ENCODE measurements around the gene CDH4. TPM values are rescaled to one million over a fixed set of nuclear protein-coding genes. Genes with fewer than 3 reads are reported as not detected.

CDH4 gene
- polyA plus RNA-seq, 5 donors: 3.6 to 8.1 (median 4.7) TPM

DNA sequence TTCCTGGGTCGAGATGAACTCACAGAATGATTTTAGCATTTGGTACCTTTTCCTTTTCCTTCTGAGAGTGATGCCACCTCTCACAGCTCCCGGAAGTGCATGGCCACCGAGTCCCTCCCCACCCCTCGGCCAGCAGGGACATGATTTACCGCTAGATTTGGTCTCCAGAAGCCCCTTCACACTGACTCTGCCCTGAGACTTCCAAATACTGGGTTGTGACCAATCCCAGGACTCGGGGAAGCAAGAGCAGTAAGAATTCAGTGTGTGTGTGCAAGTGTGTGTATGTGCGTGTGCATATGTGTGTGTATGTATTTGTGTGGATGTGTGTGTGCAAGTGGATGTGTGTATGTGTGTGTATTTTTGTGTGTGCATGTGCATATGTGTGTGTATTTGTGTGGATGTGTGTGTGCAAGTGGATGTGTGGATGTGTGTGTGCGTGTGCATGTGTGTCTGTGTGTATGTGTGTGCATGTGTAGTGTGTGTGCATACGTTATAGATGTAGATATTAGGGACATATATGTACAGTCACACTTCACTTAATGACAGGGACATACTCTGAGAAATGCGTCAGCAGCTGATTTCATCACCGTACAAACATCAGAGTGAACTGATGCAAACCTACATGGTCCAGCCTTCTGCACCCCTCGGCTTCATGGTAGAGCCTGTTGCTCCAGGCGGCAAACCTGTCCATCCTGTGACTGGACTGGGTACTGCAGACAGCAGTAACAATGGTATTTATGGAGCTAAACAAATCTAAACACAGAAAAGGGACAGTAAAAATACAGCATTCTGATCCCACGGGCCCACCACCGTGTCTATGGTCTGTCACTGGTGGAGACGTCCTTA, 439.2 kb downstream of the CDH4 start:
- no peak for DNase-seq

DNA sequence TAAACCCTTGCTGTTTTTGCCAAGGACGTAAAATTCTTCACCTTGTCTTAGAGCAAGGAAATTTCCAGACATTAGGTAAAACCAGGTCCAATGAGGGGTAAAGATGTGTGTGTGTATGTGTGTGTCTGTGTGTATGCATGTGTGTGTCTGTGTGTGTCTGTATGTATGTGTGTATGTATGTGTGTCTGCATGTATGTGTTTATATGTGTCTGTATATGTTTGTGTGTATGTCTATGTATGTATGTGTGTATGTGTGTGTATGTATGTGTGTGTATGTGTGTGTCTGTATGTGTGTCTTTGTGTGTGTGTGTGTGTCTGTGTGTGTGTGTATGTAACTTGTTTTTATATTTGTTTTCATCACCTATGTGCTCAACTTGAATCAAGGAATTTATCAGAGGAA, 439.9 kb downstream of the CDH4 start:
- DNase-seq: no peak

DNA sequence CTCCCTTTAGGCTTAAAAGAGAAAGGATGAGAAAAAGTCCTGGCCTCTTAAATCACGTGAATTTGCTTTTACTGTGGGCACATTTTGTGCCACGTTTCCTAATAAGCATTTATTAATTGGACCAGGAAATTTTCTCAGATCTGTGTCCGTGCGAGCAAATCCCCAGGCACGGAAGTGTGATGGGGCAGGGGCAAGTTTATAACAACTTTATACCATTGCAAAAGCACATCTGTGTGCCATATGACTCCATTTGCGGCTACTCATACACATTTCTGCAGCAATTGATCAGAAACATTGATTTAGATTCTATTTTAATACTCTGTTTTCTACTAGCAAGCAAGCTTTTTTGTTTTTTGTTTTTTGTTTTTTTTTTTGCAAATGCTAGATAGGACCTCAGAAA, 440.4 kb downstream of the CDH4 start:
- no peak for DNase-seq

GRCh38 chr20:61693055-61693600, 441.1 kb downstream of the CDH4 start:
- no peak for DNase-seq

DNA sequence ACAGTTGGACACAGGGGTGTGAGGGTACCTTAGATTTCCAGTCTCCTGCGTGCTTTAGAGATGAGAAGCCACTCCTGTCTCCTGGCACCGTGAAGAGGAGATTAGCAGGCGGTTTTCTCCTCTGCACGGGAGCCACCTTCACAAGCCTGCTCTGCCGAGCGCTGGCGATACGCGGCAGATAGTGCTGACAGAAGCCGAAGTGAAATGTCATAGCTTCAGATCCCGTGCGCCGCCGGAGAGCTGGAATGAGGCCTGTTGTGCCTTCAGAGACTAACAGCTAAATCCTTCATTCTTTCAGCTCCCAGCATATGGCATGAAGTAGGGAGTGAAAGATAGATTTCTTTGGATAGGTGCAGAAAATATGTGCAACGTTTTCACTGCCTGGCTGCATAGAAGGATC, 442.6 kb downstream of the CDH4 start:
- DNase-seq: no peak

- DNase-seq: no peak
These were observed 443.7 kb downstream of the CDH4 start for GRCh38 chr20:61695741-61696140.

- DNase-seq: no peak
These were observed 444.2 kb downstream of the CDH4 start for GRCh38 chr20:61696181-61696735.

DNA sequence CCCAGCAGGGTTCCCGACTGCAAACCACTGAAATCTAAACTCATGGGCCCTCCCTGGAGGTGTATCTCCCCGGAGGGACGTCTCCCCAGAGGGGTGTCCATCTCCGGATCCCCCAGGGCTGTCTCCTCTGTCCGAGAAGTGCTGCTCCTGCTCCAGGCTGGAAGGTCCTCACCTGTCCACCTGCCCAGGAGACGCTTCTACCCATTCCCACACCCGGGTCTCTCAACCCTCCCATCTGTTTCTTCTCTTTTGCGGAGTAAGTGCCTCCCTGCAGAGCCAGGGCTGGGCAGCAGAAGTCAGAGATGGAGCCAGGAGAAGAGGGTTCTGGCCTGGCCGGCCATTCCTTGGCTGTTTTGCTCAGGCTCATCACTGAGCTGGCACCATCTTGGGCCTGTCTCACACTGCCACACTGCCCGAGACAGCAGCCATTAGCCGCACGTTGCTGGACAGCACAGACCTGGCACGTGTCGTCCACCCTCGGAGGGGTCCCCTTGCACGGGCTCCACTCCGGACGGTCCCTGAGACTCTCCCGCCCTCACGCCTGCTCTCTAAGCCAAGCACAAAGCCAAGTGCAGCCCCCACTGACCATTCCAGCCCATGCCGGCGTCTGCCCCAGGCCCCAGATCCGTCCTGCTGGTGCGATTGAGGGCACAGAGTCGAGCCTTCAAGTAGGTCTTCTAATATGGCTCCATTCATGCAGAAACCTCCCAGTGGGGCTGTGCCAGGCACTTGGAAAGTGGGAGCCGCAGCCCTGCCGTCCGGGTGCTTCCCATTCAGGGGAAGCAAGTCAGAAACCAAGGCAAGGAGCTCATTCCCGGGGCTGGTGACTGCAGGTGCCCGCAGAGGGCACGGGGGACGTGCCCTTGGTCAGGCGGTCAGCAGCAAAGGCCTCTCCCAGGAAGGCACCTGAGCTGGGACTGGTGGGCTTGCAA, 445.9 kb downstream of the CDH4 start:
- DNase-seq: no peak

DNA sequence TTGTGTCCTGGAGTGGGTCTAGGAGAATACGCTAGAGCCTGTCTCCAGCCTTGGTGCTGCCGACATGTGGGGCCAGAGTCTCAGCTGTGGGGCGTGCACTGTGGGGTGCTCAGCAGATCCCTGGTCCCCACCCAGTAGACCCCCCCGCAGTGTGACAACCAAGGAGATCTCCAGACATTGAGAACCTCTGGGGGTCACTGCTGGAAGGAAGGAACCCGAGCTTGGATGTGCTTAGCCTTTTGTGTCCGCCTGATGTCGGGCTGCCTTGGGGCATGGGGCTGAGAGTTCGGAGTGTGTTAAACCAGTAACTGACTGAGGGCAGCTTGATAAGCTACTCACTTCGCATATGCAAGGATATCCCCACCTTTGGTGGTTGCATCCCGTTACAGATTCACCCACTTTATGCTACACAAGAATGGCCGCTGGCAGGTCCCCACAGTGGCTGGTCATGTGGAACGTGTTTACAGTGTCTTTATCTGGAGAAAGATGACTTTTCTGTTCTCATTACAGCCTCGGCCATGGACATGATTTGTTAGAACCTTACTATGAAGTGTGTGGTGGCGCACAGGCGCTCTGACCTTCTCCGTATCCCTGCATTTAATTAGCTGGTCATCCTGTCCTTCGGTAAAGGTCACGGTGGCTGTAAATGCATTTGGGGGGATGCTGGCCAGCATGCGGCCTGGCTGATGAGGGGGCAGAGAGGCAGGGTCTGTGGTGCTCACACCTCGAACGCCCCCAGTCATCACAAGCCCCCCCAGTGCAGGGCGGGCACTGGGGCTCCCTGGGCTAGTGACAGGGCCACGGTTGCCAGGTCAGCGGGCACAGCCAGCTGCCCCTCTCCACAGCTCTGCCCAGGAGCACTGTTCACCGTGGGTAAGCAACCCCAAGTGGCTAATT, 446.8 kb downstream of the CDH4 start:
- no peak for DNase-seq

DNA sequence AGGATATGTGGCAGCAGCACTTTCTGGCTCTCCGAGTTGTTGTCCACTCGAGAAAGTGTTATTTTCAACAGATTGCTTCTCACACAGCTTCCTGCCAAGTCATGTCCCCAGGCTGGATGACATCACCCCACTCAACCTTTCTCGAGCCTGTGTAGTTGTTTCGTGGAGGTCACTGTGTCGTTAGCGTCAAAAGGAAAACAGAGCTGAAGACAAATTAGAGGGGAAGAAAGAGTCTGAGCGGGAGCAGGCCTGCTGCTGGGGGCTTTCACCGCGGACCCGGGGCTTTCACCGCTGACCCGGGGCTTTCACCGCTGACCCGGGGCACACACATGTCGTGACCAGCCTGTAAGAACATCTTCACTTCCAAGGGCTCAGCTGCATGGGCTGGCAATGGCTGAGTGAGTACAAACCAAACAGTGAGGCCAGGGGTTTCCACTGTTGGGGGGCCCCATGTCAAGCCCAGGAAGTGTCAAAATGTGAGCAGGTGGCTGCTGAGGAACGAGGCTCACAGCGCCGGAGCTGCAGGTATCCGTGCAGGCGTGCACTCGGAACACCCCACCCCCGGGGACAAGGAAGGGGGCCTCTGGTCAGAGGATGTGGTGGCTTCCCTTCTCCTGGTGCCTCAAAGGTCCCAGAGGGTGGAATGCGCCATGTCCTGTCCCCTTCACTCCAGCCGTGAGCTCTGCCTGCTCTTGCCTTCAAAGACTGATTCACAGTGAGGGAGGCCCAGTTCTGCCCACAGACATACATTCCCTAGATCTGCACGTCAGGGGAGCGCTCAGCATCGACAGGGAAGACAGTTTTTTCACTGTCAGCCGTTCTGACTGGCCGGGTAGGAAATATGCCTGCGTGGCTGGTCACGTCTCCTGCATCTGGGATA, 447.7 kb downstream of the CDH4 start:
- DNase-seq: no peak

DNA sequence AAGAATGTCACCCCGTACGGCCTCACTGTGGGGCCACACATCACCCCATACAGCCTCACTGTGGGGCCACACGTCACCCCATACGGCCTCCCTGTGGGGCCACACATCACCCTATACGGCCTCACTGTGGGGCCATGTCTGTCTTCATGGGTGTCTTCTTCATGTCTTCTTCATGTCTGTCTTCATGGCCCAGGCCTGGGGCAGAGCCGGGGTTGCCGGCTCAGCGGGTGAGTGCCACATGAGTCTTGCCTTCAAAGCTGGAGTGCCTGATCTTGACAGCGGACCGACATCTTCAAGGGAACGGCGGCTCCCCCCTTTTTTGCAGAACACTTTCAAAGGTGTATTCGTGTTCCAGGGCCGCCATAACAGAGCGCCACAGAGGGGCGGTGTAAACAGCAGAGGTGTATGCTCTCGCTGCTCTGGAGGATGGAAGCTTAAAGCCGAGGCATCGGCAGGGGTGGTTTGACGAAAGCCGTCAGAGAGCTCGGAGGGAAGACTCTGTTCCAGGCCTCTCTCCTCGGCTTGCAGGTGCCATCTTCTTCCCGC, 448.6 kb downstream of the CDH4 start:
- DNase-seq: no peak

DNA sequence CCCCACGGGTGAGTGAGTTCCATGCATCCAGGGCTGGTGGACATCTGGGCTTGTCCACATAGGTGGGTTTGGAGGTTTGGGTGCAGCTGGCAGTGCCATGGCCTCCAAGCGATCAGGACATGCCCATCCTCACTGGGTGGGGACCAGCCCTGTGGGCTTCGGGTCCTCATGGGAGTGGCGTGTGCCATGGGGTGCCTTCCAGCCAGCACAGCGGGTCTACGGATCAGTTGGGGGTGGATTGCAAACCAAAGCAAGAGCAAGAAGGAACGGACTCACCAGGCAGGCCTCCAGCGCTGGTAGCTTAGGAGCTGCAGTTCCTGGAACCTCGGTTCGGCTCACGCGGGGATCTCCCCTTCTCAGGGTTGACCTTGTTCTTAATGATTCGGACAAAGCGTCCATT, 449.3 kb downstream of the CDH4 start:
- DNase-seq: no peak

- no peak for DNase-seq
These were observed 449.7 kb downstream of the CDH4 start for GRCh38 chr20:61701802-61702201.

GRCh38 chr20:61702246-61702645, 450.2 kb downstream of the CDH4 start:
- no peak for DNase-seq

- DNase-seq: no peak
These were observed 452.6 kb downstream of the CDH4 start for GRCh38 chr20:61704661-61705060.

- no peak for DNase-seq
These were observed 453.6 kb downstream of the CDH4 start for GRCh38 chr20:61705386-61706258.

GRCh38 chr20:61706259-61706961, 454.3 kb downstream of the CDH4 start:
- DNase-seq: no peak

- no peak for DNase-seq
These were observed 456.8 kb downstream of the CDH4 start for GRCh38 chr20:61708891-61709290.
